NT2/D1 (cell line): Measurements from ENCODE around the gene ARCN1.

Experiments used
- SUZ12 ChIP-seq: IDR thresholded peaks from 2 replicates; pipeline ENCODE4 v1.6.1; 2011; ENCODE audit not compliant: insufficient read length, insufficient read depth; ENCODE audit errors: extremely low read depth
- YY1 ChIP-seq: IDR thresholded peaks from 2 replicates; pipeline ENCODE4 v1.6.1; 2011; ENCODE audit not compliant: insufficient read length, insufficient read depth
- ZNF274 ChIP-seq: IDR thresholded peaks from 2 replicates; pipeline ENCODE4 v1.6.1; 2011; ENCODE audit warnings: mild to moderate bottlenecking, low read depth, low read length

DNA sequence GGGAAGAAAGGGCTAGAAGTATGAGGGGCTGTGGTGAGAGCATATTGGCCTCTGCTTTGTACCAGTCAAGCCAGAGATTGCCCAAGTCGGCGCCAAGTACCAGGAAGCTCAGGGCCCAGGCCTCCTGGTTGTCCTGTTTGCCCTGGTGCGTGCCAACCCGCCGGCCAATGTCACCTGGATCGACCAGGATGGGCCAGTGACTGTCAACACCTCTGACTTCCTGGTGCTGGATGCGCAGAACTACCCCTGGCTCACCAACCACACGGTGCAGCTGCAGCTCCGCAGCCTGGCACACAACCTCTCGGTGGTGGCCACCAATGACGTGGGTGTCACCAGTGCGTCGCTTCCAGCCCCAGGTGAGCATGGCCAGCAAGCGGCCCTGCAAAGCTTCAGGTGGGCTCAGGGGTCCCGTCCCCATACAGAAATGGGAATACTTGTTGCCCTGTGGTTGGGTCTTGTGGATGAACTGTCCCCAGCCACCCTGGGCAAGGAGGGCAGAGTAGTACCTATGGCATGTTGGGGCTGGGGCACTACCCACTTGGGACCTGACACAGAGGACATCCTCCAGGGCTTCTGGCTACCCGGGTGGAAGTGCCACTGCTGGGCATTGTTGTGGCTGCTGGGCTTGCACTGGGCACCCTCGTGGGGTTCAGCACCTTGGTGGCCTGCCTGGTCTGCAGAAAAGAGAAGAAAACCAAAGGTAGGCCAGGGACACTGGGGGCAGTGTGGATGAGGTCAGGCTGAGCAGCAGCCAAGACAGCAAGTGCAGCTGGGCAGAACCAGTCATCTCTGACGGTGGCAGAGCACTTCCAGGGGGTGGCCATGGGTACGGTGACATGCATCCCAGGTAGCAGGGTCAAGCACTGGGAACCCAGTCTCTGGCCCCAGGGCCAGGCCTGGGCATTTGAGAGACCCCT, 39.1 kb upstream of the ARCN1 start:
- TF ChIP-seq YY1 (no peak), SUZ12 (no peak), ZNF274 (no peak)
